Activated CD8-positive, alpha-beta memory T cell treated with anti-CD3 and anti-CD28 coated beads for 48 hours (primary cell): ENCODE data around the gene SSR1.
"Not testable (repeated sequence)": the region's sequence is repeated elsewhere in the genome, so short reads cannot be mapped to it uniquely, and the experiment has no call there.

Experiments used
- DNase-seq, 3 experiments: peaks; one replicate each; pipeline ENCODE4 v3.0.0-alpha.2; 2020; ENCODE audit warnings: low read depth in 2 of 3, low spot score in 2 of 3

SSR1 gene

DNA sequence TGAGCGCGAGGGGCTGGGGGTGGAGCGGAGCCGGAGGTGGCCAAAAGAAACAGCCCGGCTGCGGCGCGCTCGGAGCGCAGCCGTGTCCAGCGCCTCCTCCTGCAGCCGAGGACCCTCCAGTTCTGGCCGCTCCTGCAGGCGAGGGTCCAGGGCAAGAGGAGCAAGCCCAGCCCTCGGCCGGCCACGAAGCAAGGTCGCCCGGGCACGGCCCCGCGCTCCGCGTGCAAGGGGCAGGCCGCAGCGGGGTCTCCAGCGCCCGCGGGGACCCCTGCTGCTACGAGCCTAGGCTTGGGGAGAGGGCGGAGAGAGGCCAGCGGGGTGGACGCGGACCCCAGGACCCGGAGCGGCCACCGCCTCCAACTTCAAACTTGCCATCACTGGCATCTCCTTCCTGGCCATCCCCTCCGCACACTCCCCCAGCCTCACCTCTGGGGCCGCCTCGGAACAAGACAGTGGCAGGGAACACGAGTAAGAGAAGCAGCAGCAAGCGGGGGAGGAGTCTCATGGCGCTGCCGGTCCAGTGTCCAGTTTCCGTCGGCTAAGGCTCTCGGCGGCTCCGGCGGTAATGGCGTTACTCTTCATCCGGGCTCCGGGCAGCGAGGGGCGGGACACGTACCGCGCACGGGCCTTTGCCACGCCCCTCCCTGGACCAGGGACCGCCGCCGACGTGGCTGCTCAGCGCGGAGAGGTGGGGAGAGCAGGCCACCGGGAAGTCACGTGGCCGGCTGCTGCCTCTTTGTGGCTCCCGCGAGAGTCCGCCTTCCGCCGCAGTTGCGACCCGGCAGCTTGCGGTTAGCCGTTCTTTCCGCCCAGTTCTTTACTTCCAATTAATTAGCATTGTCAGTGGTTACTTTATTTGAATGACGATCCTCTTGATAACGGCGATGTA is at the start of gene SSR1:
Gene SSR1, minus strand, starts transcription at position 584 of the 889 bp plus-strand sequence. Its CDS starts 79 bp downstream, at position 505.
- DNase-seq, result peak; percentile 82 to 96 (median 84)

DNA sequence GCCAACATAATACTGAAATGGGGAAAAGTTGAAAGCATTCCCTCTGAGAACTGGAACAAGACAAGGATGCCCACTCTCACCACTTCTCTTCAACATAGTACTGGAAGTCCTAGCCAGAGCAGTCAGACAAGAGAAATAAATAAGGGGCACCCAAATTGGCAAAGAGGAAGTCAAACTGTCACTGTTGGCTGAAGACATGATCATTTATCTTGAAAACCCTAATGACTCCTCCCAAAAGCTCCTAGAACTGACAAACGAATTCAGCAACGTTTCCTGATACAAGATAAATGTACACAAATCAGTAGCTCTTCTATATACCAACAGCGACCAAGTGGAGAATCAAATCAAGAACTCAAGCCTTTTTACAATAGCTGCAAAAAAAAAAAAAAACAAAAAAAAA is 38.9 kb upstream of the SSR1 start:
- DNase-seq, result not testable (repeated sequence)

DNA sequence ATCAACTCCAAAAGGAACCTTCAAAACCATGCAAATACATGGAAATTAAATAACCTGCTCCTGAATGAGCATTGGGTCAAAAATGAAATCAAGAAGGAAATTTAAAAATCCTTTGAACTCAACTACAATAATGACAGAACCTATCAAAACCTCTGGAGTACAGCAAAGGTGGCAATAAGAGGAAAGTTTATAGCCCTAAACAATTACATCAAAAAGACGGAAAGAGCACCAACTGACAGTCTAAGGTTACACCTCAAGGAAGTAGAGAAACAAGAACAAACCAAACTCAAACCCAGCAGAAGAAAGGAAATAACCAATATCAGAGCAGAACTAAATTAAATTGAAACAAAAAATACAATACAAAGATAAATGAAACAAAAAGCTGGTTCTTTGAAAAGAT is 37.6 kb upstream of the SSR1 start:
- not testable (repeated sequence) for DNase-seq

DNA sequence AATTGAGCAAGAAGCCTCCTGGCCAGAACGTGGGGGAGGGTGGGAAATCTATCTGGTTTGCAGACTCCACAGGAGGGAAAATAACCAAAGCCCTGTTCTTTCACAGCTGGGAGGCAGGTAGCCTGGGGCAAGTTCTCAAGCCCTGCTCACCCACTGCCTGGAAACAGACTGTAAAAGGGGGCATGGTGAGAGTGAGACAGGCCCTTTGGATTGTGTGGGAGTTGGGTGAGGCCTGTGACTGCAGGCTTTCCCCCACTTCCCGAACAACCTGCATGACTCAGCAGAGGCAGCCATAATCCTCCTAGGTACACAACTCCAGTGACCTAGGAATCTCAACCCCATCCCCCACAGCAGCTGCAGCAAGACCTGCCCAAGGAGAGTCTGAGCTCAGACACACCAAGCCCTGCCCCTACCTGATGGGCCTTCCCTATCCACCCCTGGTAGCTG is 34.6 kb upstream of the SSR1 start:
- DNase-seq, result not testable (repeated sequence)

DNA sequence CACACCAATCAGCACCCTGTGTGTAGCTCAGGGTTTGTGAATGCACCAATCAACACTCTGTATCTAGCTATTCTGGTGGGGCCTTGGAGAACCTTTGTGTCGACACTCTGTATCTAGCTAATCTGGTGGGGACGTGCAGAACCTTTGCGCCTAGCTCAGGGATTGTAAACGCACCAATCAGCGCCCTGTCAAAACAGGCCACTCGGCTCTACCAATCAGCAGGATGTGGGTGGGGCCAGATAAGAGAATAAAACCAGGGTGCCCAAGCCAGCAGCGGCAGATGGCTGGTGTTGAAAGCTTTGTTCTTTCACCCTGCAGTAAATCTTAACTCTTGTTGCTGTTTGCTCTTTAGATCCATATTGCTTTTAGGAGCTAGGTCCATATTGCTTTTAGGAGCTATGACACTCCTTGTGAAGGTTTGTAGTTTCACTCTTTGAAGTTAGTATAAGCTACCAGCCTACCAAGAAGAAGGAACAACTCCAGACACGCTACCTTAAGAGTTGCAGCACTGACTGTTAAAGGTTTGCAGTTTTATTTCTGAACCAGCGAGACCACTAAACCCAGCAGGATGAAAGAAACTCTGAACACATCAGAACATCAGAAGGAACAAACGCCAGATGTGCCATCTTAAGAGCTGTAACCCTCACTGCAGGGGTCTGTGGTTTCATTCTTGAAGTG is 31.9 kb upstream of the SSR1 start:
- not testable (repeated sequence) for DNase-seq

DNA sequence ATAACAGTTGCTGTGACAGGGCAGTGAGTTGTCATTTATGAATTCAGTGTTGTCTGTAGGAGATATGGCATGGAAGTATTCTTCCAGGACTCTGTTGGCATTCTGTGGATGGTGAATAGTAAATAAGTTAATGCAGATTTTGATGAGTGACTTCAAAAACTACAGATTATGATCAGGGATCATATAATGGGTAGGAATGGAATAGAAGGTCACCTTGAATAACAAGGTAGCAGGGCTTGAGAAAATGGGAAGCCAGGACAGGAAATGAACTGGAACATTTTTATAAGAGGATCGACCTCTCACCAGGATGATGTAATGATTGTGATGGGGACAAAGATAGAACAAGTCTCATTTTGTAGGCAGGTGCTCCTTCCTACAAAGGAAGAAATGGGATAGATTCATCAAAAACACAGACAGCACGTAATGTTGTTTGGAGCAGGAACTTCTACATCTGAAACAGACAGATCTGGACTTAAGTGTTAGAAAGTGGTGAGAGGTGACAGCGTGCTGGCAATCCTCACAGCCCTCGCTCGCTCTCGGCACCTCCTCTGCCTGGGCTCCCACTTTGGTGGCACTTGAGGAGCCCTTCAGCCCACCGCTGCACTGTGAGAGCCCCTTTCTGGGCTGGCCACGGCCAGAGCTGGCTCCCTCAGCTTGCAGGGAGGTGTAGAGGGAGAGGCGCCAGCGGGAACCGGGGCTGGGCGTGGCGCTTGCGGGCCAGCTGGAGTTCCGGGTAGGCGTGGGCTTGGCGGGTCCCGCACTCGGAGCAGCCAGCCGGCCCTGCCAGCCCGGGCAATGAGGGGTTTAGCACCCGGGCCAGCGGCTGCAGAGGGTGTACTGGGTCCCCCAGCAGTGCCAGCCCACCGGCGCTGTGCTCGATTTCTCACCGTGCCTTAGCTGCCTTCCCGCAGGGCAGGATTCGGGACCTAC is 30.8 kb upstream of the SSR1 start:
- no peak for DNase-seq

DNA sequence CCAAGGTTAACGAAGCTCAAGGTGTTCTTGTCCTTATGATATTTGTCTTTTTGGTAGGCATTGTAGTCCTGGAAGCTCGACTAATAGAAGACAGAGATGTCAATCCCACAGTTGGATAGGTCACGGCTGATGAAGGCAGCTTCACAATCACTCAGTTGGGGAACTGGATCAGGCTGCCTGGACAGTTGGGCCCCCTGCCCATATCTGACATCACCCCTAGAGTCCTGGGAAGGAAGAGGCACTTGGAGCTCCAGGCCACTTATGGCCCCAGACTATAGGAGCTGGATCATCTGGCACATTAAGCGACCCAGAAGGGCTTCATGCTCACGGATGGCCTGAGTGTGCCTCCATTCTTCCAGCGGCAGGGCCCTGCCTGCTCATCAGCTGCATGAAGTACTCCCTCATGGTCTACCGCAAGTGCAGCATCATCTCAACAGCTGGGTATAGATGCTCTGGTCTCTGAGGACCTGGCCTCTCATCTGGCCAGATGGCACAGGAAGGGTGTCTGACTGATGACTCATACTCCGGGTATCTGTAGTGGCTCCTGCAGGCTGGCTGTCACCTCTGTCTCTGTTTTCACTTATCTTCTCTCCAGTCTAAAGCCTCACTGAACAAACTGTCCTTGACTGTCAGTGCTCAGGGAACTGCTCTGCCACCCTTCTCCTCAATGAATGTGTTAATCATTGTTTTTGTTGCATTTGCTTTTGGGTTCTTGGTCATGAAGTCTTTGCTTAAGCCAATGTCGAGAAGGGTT is 29.2 kb upstream of the SSR1 start:
- no peak for DNase-seq

DNA sequence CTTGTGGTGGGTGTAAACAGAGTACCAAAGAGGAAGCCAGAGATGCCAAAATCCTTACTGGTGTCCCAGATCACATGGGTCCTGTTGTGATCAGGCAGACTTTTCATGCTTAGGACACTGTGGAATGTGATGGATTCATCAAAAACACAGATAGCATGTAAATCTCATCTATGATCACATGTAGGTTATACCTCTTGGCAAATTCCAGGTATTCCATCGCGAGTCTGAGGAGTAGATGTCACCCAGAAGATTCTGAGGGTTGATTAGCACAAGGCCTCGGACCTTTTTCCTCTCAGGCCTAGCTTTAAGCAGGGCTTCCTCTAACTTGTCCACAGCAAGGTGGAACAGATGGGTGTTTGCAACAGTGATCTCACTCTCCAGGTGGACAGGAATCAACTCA is 28.3 kb upstream of the SSR1 start:
- DNase-seq, result no peak

DNA sequence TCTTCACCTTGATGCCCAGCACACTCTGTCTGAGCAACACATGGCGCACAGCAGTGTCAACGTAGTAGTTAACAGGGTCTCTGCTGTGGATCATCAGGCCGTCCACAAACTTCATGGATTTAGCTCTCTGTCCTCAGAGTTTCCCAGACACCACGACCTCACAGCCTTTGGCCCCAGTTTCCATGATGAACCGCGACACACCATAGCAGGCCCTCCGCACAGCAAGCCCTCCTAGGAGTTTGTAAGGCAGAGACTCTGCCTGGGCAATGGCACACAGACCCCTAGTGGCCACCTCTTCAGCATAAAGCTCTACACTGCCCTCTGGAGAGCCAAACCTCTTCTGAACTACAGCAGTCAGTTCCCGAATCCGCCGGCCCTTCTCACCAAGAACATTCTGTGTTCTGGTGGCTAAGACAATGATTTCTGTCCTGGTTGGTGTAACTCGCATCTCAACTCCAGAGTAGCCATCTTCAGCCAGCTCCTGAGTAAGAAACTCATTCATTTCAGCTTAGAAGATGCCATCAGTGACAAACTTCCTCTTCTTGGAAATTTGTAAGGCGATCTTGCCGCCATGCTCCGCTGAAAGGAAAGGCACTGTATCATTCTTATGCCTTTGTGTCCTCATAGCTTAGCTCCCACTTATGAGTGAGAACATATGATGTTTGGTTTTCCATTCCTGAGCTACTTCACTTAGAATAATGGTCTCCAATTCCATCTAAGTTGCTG is 26.2 kb upstream of the SSR1 start:
- DNase-seq, result not testable (repeated sequence)

DNA sequence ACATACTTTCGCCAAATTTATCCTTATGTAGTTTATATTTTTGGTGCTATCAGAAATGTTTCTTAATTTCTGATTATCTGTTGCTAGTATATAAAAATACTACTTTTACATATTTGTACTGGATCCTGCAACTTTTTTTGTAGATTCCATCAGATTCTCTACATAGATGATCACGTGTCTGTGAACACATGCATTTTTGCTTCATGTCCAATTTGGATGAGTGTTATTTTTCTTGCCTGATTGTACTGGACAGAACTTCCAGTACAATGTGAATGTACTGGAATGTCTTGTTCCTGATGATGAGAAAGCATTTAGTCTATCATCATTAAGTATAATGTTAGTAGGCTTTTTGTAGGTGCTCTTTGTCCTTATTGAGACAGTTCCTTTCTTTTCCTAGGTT is 25.0 kb upstream of the SSR1 start:
- no peak for DNase-seq

DNA sequence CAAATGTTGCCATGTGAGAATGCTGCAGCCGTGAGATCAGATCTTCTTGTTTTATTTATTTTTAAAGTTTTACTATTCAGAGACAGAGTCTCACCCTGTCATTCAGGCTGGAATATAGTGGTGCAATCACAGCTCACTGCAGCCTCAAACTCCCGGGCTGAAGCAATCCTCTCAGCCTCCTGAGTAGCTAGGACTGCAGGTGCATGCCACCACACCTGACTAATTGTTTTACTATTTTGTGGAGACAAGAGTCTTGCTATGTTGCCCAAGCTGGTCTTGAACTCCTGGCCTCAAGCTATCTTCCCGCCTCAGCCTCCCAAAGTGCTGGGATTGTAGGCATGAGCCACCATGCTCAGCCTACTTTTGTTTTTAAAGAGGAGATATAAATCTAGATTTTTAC is 22.5 kb upstream of the SSR1 start:
- no peak for DNase-seq

DNA sequence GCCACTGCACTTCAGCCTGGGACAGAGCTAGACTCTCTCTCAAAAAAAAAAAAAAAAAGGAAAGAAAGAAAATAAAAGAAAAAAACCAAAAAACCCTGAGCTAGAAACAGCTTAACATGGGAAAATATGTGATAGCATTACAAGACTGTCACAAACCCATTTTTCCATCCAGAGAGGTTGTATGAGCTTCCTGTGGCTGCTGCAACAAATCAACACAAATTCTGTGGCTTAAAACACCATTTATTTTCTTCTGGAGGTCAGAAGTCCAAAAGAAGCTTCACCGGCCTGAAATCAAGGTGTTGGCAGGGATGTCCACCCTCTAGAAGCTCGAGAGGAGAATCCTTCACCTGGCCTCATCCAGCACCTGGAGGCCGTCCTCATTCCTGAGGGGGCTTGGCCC is 21.7 kb upstream of the SSR1 start:
- DNase-seq, result no peak

DNA sequence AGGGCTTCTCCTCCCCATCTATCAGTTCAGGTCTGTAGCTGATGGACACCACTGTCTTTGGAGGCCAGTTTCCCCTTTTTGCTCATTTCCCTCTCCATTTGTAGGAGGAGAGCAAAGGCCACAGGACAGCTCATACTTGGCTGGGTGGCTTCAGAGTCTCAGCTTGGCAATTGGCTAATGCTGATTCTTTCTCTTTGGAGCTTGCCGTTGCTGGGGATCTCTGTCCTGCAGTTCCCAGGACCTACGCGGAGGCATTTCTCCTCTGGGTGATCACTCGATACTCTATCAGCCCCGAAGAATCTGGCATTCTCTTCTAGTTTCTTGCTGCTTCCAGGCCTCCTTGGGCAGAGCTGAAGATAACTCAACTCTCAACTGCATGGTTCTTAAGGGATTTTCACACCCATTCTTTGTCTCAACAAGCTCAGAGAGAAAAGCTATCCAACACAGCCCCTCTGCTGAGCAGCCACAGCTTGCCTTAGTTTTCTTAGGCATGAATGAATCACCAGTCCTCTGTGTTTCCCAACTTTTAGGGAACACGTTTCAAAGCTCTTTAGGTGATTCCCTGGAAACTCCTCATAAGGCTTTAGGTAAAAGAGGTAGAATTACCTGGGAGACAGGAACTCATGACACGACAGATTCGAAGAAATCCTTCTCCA is 19.2 kb upstream of the SSR1 start:
- no peak for DNase-seq

DNA sequence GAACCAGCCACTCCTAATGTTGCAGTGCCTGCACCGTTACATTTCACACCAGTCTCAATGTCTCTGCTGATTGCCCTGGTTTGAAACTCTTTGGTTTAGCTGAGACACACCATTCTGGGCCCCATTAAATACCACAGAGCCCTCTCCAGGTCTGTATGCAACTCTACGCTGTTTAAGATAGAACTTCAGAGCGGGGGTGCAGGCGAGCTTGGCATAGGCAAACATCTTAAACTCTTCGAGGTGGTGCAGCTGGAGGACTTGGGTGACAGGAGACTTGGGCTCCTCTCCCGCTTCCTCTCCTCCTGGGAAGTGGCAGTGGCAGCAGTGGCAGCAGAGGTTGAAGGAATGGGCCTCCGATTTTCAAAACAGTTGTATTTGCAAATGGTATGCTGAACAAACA is 18.5 kb upstream of the SSR1 start:
- DNase-seq, result no peak

DNA sequence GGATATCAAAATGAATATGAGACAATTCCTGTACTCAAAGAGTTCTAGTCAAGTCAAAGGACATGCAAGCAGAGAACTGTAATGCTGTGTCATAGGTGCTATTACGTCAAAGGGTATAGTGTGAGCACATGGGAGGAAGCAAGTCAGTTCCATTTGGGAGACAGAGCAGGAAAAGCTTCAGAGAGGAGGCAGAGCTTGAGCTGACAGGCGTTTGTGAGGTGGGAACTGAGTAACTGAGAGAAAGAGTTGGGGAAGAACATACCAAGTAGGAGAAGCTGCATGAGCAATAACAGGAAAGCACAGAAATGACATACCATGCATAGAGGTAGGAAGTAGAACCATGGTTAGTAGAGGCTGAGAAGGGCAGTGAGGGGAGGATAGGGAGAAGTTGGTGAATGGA is 15.2 kb upstream of the SSR1 start:
- DNase-seq, result no peak

DNA sequence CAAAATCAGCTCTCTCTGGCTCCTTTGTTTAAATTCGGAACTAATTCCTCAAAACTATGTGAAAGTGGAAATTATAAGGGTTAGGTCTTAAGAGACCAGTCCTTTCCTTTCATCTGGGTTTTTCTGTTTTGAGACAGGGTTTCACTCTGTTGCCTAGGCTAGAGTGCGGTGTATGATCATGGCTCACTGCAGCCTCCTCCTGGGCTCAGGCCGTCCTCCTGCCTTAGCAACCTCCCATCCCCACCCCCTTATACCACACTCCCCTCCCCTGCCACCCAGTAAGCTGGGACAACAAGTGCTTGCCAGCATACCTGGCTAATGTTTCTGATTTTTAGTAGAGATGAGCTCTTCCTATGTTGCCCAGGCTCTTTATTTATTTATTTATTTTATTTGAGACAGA is 12.8 kb upstream of the SSR1 start:
- DNase-seq, result no peak

DNA sequence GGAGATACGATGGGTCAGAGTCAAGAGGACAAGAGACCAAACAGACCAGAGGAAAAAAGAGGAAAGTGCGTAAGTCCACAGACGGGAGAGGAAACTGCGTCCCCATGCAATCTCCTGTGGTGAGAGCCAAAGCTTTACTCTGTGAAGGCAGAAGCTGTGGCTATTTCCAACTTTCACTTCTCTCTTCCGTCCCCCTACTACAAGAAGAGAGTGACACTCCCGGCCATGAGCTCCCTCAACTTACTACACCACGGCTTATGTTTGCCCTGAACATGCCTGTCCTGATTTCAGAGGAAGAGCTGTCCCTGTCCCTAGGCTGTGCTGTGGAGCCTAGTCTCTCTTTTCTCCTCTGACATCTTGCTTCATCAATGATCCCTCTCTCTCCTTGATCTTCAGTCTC is 11.5 kb upstream of the SSR1 start:
- DNase-seq, result no peak

DNA sequence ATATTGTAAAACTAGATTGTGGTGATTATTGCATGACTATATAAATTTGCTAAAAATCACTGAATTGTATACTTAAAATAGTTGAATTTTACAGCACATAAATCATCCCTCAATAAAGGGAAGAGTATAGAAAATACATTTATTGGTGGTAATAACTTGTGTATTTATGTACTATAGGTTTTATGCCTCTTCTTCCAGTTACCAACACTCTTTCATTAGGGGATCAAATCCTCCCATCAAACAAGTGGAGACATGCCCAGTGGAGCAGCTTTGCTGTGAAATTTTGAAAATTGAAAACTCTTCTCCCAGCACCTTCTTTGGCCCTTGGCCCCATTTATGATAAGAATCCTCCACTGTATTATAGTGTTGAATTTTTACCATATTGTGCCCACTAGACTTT is 10.1 kb upstream of the SSR1 start:
- DNase-seq, result no peak

DNA sequence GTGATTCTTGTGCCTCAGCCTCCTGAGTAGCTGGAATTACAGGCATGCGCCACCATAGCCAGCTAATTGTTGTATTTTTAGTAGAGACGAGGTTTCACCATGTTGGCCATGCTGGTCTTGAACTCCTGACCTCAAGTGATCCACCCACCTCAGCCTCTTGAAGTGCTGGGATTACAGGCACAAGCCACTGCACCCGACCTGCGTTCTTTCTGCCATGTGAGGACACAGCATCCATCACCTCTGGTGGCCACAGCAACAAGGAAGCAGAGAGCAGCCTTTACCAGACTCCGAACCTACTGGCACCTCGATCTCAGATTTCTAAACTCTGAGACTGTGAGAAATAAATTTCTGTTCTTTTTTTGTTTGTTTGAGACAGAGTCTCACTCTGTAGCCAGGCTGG is 8.9 kb upstream of the SSR1 start:
- DNase-seq, result not testable (repeated sequence)
